Endodermal cell (in vitro differentiated cells): Measurements from ENCODE around the gene MACROD2. TPM values are rescaled to one million over a fixed set of nuclear protein-coding genes. Genes with fewer than 3 reads are reported as not detected.

Experiments used
- DNase-seq: peaks from one replicate; pipeline ENCODE4 v3.0.0-alpha.2; 2017
- H3K27ac ChIP-seq: 2 replicates; pipeline ENCODE4 v1.5.1; 2013; ENCODE audit warnings: mild to moderate bottlenecking, low read depth, low read length, moderate library complexity
- H3K27me3 ChIP-seq: 2 replicates; pipeline ENCODE4 v1.6.1; 2013; ENCODE audit warnings: mild to moderate bottlenecking, low read length, moderate library complexity; ENCODE audit not compliant: insufficient read depth, control insufficient read depth, poor library complexity, severe bottlenecking
- H3K36me3 ChIP-seq: 2 replicates; pipeline ENCODE4 v1.7.0; 2013; ENCODE audit warnings: mild to moderate bottlenecking, low read length, moderate library complexity; ENCODE audit not compliant: control insufficient read depth, insufficient read depth
- H3K4me1 ChIP-seq: one replicate; pipeline ENCODE4 v1.7.0; 2013; ENCODE audit warnings: low read length; ENCODE audit not compliant: control insufficient read depth, insufficient read depth
- H3K4me3 ChIP-seq: 2 replicates; pipeline ENCODE4 v1.5.1; 2013; ENCODE audit warnings: mild to moderate bottlenecking, low read length, moderate library complexity
- H3K9ac ChIP-seq: 2 replicates; pipeline ENCODE4 v1.6.1; 2013; ENCODE audit warnings: mild to moderate bottlenecking, low read length, moderate library complexity; ENCODE audit not compliant: poor library complexity, severe bottlenecking; ENCODE audit errors: extremely low read depth
- H3K9me3 ChIP-seq: 2 replicates; pipeline ENCODE4 v1.6.1; 2013; ENCODE audit warnings: mild to moderate bottlenecking, low read length, moderate library complexity; ENCODE audit not compliant: control insufficient read depth
- H3K27ac Mint-ChIP-seq: 2 replicates; pipeline ENCODE4 v1.8.0; 2020; ENCODE audit warnings: mixed read lengths
- H3K27me3 Mint-ChIP-seq: 2 replicates; pipeline ENCODE4 v1.8.0; 2021; ENCODE audit warnings: mild to moderate bottlenecking, mixed read lengths; ENCODE audit not compliant: insufficient read depth
- H3K36me3 Mint-ChIP-seq: 2 replicates; pipeline ENCODE4 v1.8.0; 2020; ENCODE audit warnings: low read depth, mixed read lengths
- H3K4me1 Mint-ChIP-seq: 2 replicates; pipeline ENCODE4 v1.8.0; 2020; ENCODE audit warnings: mixed read lengths
- H3K4me3 Mint-ChIP-seq: 2 replicates; pipeline ENCODE4 v1.8.0; 2020; ENCODE audit warnings: mild to moderate bottlenecking, moderate library complexity, mixed read lengths
- H3K9me3 Mint-ChIP-seq: 2 replicates; pipeline ENCODE4 v1.8.0; 2020; ENCODE audit warnings: mild to moderate bottlenecking, mixed read lengths
- CTCF ChIP-seq: fragments of 200-600 bp; sonication (generic); conservative IDR thresholded peaks from 2 replicates; pipeline ENCODE4 v1.5.0; 2021; ENCODE audit warnings: antibody characterized with exemption, mild to moderate bottlenecking
- WGBS, 2 experiments: methylation state at CpG; one replicate each; pipeline versions ENCODE4 v1.1.5 to v1.1.7; 2013; ENCODE audit warnings: missing lambda C conversion rate in 2 of 2, mixed read lengths in 1 of 2; ENCODE audit not compliant: insufficient coverage in 1 of 2, insufficient read length in 1 of 2; 5-methylcytosine and 5-hydroxymethylcytosine counted together
- total RNA-seq, 2 donors: library from RNA; stranded (reverse); fragmentation: NEBNext Ultra II Directional in 1 of 2; extraction: Animal tissue kit (Norgen Biotek cat#: 25700) in 1 of 2; gene quantifications; 2 replicates in 1 of 2; 3 replicates in 1 of 2; pipeline ENCODE4 v1.2.1, GENCODE V29; 2021

The MACROD2 gene
- total RNA-seq, 2 donors from 2014 or later = 2.3 to 4.8 TPM

DNA sequence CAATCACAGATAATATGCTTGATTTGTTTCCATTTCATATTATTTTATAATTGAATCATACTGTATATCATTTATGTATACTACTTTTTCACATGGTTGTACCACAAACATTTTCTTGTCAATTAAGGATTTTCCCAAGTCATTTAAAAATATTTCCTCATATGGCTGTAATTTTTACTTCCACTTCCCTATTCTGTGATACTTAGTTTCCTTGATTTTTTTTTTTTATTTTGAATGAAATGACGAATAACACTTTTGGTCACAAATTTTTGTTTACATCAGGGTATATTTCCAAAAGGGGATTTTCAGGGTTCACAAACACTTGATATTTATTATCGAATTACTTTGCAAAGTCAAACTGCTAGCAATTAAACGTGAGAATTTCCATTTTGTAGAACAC lies 2062.3 kb downstream of the MACROD2 start:
- no peaks in the 10 kb centered on the region for H3K9me3 Mint-ChIP-seq
- no peaks in the 10 kb centered on the region for H3K4me1 ChIP-seq
- no peak overlapping the region for H3K27ac ChIP-seq
- H3K36me3 ChIP-seq = no peaks in the 10 kb centered on the region
- H3K9ac ChIP-seq = no peak overlapping the region
- no peak for DNase-seq
- TF ChIP-seq CTCF = no peak
- H3K4me1 Mint-ChIP-seq = peaks cover 8% of the 10 kb centered on the region
- H3K4me3 ChIP-seq = no peak overlapping the region
- H3K4me3 Mint-ChIP-seq = no peak overlapping the region
- H3K27ac Mint-ChIP-seq = no peak overlapping the region
- 92% methylated on average over 3 of the region's 3 CpGs for WGBS, 2 experiments
- no peaks in the 10 kb centered on the region for H3K27me3 ChIP-seq
- no peaks in the 10 kb centered on the region for H3K27me3 Mint-ChIP-seq
- no peaks in the 10 kb centered on the region for H3K9me3 ChIP-seq
- no peaks in the 10 kb centered on the region for H3K36me3 Mint-ChIP-seq

- Histone ChIP-seq H3K9me3 (no peaks in the 10 kb centered on the region), H3K27ac (no peak overlapping the region), H3K4me1 (no peaks in the 10 kb centered on the region), H3K27me3 (no peaks in the 10 kb centered on the region), H3K36me3 (no peaks in the 10 kb centered on the region), H3K4me3 (no peak overlapping the region), H3K9ac (no peak overlapping the region)
- Mint-ChIP-seq H3K36me3 (no peaks in the 10 kb centered on the region), H3K4me3 (no peak overlapping the region), H3K27ac (no peak overlapping the region), H3K4me1 (peaks cover 11% of the 10 kb centered on the region), H3K27me3 (no peaks in the 10 kb centered on the region), H3K9me3 (no peaks in the 10 kb centered on the region)
- no peak for DNase-seq
- no peak for TF ChIP-seq CTCF
- WGBS, 2 experiments = 95 to 100% methylated on average over 2 to 3 of the region's 3 CpGs
Observed at GRCh38 chr20:16058268-16058667, 2063.0 kb downstream of the MACROD2 start.

DNA sequence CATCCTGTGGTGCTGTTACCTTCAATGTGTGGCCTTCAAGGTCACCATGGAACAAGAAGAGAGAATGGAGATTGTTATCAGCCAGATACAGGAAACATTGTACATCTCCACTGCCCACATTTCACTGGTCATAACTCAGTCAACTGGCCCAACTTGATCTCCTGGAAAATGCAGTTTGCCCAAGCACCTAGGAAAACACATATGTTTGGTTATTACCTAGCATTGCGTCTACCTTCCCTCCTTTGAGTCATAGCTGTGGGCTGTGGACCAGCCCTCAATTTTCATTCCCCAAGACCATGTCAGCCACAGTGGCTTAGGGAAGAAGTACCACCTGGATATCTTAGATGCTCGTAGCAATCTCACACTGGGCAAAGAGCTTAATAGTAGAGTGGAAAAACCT lies 2064.5 kb downstream of the MACROD2 start:
- H3K4me1 Mint-ChIP-seq = peaks cover 18% of the 10 kb centered on the region
- no peak overlapping the region for H3K4me3 ChIP-seq
- no peak for DNase-seq
- no peaks in the 10 kb centered on the region for H3K36me3 ChIP-seq
- H3K27me3 Mint-ChIP-seq = no peaks in the 10 kb centered on the region
- no peak for TF ChIP-seq CTCF
- H3K4me1 ChIP-seq = peaks cover 4% of the 10 kb centered on the region
- H3K27ac ChIP-seq = no peak overlapping the region
- H3K27me3 ChIP-seq = no peaks in the 10 kb centered on the region
- H3K9ac ChIP-seq = no peak overlapping the region
- H3K4me3 Mint-ChIP-seq = no peak overlapping the region
- WGBS, 2 experiments = 94 to 100% methylated on average over 2 of the region's 2 CpGs
- no peaks in the 10 kb centered on the region for H3K9me3 ChIP-seq
- no peaks in the 10 kb centered on the region for H3K9me3 Mint-ChIP-seq
- H3K27ac Mint-ChIP-seq = no peak overlapping the region
- H3K36me3 Mint-ChIP-seq = no peaks in the 10 kb centered on the region
